GM18511 (cell line): ENCODE results near the gene CEND1.
"Not testable (repeated sequence)": the region's sequence is repeated elsewhere in the genome, so short reads cannot be mapped to it uniquely, and the experiment has no call there.

Experiments
- ATAC-seq: cut with Tn5 transposase; IDR thresholded peaks from one replicate; pipeline ENCODE4 v1.9.1; 2021; ENCODE audit warnings: mild to moderate bottlenecking, moderate library complexity; ENCODE audit not compliant: unreplicated experiment

The CEND1 gene

DNA sequence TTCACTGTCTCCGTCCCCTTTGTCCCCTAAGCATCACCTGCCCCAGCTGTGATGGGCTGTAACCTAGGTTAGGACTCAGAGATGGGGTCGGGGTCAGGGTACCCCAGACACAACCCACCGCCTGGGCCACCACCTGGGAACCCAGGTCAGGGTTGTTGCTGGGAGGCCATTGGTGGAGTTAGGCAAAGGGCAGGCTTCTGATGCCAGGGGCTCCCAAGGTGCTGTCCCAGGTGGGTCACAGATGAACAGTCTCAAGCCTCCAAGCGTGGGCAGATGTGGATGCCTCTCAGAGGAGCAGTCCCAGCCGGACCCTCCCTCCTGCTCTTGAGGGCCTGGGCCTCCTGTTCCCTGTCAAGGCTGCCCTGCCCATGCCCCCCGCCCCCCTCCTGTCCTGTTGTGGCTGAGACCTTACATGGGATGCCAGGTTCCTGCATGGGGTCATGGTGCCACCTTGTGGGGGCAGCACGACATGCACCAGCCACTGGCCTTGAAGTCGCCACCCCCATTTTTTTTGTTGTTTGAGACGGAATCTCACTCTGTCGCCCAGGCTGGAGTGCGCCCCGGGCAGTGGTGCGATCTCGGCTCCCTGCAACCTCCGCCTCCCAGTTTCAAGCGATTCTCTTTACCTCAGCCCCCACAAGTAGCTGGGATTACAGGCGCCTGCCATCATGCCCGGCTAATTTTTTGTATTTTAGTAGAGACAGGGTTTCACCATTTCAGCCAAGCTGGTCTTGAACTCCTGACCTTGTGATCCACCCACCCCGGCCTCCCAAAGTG, 24.7 kb downstream of the CEND1 start:
- no peak for ATAC-seq

DNA sequence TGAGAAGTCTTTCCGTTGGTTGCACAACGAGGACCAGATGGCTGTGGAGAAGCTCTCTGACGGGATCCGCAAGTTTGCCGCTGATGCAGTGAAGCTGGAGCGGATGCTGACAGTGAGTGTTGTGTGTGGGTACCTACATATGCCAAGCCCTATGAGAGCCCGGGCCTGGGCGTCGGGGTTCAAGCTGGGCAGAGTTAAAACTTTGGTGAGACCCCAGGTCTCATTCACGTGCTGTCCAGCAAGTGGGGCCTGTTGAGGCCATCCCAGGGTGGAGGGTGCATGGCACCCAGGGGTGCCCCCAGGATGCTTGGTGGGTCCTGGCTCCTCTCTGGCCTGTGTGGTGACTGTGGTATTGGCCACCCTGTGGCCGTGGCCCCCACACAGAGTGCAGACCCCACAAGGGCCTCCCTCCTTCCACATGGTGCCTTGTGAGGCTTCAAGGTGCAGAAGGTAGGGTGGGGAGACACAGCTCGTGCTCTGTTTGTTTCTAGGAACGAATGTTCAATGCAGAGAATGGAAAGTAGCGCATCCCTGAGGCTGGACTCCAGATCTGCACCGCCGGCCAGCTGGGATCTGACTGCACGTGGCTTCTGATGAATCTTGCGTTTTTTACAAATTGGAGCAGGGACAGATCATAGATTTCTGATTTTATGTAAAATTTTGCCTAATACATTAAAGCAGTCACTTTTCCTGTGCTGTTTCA, 25.4 kb downstream of the CEND1 start:
- ATAC-seq: no peak

GRCh38 chr11:763549-764321, 26.2 kb downstream of the CEND1 start:
- no peak for ATAC-seq

DNA sequence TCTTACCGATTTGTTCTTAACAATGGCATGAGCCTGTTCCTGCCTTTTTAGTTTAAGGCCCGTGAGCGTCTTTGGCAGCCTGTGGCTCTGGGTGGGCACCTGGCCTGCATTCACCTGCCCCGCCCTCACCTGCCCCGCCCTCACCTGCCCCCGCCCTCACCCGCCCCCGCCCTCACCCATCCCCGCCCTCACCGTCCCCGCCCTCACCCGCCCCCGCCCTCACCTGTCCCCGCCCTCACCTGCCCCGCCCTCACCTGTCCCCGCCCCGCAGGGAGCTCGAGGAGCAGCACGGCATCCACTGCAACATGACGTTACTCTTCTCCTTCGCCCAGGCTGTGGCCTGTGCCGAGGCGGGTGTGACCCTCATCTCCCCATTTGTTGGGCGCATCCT, 26.8 kb downstream of the CEND1 start:
- no peak for ATAC-seq

GRCh38 chr11:762421-763072, 27.3 kb downstream of the CEND1 start:
- no peak for ATAC-seq

GRCh38 chr11:761526-762108, 28.3 kb downstream of the CEND1 start:
- no peak for ATAC-seq

- no peak for ATAC-seq
Measured at GRCh38 chr11:760236-760635, 29.7 kb downstream of the CEND1 start.

DNA sequence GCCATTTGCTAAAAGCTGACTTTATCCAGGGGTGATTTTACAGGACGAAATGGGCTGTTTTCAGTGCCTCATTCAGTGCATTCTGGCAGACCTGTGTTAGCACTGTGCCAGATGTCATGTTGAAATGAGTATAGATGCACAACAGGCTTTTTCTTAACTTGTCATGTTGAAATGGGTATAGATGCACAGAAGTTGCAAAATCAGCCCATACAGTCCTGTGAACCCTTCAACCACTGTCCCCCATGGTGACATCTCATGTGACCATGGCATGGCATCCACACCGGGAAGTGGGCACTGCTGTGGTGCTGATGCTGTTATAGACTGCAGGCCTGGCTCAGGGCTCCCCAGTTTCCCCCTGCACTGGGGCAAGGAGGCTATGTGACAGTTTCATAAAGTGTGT, 40.2 kb downstream of the CEND1 start:
- no peak for ATAC-seq

DNA sequence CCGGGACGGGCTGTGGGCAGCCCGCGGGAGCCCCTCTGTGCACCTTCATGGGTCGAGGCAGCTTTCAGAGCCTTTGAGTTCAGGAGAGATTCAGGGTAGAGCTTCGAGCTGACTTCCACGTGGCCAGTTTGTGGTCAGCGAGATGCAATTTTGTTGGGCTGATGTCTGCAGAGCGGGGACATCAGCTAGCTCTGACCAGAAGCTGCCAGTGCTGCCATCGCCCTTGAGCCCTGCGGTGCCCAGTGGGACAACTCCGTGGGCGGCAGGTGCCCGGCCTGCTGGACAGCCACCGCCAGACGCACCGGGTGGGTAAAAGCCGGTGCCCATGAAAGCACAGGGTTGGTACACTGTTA, 41.9 kb downstream of the CEND1 start:
- ATAC-seq: peak; percentile 23

- ATAC-seq: peak; percentile 88
Measured at GRCh38 chr11:747158-748006, 42.5 kb downstream of the CEND1 start, which contains the start of gene TALDO1. TSS of gene TALDO1 (plus strand) at chr11:747464. CDS start at chr11:747482, 18 bp downstream.

DNA sequence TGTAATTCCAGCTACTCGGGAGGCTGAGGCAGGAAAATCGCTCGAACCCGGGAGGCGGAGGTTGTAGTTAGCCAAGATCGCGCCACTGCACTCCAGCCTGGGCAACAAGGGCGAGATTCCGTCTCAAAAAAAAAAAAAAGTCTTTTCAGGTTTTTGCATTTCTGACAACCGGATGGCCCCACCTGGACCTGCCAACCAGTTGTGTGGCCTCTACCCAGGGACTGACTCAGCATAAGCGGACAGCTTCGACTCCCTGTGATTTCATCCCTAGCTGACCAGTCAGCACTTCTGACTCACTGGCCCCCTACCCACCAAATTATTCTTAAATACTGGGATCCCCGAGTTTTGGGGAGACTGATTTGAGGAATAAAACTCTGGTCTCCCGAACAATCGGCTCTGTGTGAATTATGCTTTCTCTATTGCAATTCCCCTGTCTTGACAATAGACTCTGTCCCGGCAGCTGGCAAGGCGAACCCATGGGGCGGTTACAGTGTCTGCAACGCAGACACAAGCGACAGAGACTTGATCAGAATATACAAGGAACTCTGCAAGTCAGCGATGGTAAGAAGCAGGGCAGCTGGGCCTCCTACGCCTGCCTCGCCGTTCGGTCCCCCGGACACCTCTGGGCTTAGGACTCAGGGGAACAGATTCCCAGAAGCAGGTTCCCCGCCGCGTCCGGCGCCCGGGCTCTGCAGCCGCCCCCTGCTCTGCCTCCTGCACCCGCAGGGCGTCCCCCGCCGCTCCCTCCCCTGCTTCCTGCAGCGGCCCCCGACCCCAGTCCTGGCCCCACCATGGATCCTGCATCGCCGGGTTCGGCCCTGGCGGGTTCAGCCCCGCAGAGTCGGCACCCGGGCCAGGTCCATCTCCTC, 43.4 kb downstream of the CEND1 start:
- ATAC-seq: peak; percentile 36

DNA sequence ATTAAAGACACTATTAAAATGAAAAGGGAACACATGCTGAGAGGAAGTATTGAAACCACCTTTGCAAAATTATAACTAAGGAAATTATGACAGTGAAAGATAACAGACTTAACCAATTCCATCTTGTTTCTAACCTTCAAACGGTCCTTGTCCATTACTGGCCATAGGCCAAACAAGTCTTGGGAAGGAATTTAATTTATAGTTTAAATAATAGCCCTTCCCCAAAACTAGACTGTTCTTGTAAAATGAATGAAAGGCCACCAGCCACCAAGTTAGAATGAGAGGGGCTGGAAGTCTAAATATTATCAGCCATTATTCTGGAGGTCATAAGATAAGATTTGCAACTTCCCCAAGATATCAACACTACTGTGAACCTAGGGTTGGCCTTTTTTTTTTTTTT, 44.5 kb downstream of the CEND1 start:
- ATAC-seq: no peak

DNA sequence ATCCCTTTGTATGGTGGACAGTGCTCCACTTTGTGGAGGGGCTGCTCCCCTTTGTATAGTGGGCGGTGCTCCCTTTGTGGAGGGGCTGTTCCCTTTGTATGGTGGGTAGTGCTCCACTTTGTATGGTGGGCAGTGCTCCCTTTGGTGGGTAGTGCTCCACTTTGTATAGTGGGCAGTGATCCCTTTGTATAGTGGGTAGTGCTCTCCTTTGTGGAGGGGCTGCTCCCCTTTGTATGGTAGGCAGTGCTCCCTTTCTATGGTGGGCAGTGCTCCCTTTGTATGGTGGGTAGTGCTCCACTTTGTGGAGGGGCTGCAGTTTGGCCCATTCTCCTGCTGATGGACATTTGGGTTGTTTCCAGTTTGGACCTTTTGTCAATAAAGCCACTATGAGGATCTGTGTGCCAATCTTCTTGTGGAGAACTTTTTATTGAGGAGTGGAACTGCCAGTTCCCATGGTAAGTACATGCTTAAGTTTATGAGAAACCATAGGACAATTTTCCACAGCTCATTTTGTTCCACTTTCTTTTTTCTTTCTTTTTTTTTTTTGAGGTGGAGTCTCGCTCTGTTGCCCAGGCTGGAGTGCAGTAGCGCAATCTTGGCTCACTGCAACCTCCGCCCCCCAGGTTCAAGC, 47.2 kb downstream of the CEND1 start:
- no peak for ATAC-seq

DNA sequence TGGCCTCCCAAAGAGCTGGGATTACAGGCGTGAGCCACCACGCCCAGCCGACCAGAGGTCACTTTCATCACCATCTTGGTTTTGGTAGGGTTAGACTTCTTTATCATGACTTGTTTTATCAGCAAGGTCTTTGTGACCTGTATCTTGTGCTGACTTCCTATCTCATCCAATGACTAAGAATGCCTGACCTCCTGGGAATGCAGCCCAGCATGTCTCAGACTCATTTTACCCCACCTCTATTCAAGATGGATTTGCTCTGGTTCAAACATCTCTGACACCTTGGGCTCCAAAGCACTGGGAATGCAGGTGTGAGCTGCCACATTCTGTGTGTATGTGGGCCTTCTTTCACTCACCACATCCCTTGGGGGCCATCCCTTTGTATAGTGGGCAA, 47.7 kb downstream of the CEND1 start:
- no peak for ATAC-seq

- ATAC-seq: not testable (repeated sequence)
Measured at GRCh38 chr11:737899-738298, 52.0 kb downstream of the CEND1 start.

GRCh38 chr11:737366-737765, 52.5 kb downstream of the CEND1 start:
- ATAC-seq: no peak
